OCI-LY7 (cell line): Measurements from ENCODE around the gene G6PD. TPM values are rescaled to one million over a fixed set of nuclear protein-coding genes. Genes with fewer than 3 reads are reported as not detected.

ENCODE experiments used
- BruUV-seq: library from RNA; stranded (reverse); fragments of 400-500 nt; replicated peaks from 2 replicates; lab custom pipeline; 2021; lab: Mats Ljungman, UMichigan
- CTCF ChIA-PET: fragments of 300-600 bp; sonication (Branson Sonifier 250); formaldehyde crosslinking; loops from one replicate; lab custom pipeline; 2022; ENCODE audit warnings: antibody characterized with exemption; ENCODE audit not compliant: unreplicated experiment; lab: Charles Lee
- POLR2A ChIA-PET: fragments of 300-600 bp; sonication (Branson Sonifier 250); formaldehyde crosslinking; loops from one replicate; lab custom pipeline; 2022; ENCODE audit warnings: antibody characterized with exemption; lab: Charles Lee
- DNase-seq: peaks from one replicate; pipeline ENCODE4 v3.0.0-alpha.2; 2015; ENCODE audit warnings: low spot score
- H2AFZ ChIP-seq: fragments of 200-600 bp; sonication (generic), shearing (Covaris generic); 2 replicates; pipeline ENCODE4 v1.6.1; 2014; ENCODE audit warnings: mild to moderate bottlenecking, antibody characterized with exemption, low read length, moderate library complexity
- H3K27ac ChIP-seq: fragments of 200-600 bp; sonication (generic); 2 replicates; pipeline ENCODE4 v1.5.1; 2014; ENCODE audit warnings: mixed run types, low read depth, mild to moderate bottlenecking, moderate library complexity, low read length, inconsistent platforms; ENCODE audit not compliant: poor library complexity, severe bottlenecking
- H3K36me3 ChIP-seq: fragments of 200-600 bp; sonication (generic); 2 replicates; pipeline ENCODE4 v1.6.1; 2014; ENCODE audit warnings: mild to moderate bottlenecking, antibody characterized with exemption, low read length, moderate library complexity, mixed read lengths; ENCODE audit not compliant: insufficient read depth
- H3K4me1 ChIP-seq: fragments of 200-600 bp; sonication (generic); 2 replicates; pipeline ENCODE4 v1.5.1; 2014; ENCODE audit warnings: mild to moderate bottlenecking, low read length; ENCODE audit not compliant: insufficient read depth, poor library complexity, severe bottlenecking
- H3K4me2 ChIP-seq: fragments of 200-600 bp; sonication (generic); 2 replicates; pipeline ENCODE4 v1.6.1; 2014; ENCODE audit warnings: mild to moderate bottlenecking, low read length
- H3K4me3 ChIP-seq: fragments of 200-600 bp; sonication (generic); 2 replicates; pipeline ENCODE4 v1.5.1; 2014; ENCODE audit warnings: mild to moderate bottlenecking, low read depth, low read length; ENCODE audit not compliant: poor library complexity, severe bottlenecking
- H3K79me2 ChIP-seq: fragments of 200-600 bp; sonication (generic); 2 replicates; pipeline ENCODE4 v1.6.1; 2016; ENCODE audit warnings: low read depth, mild to moderate bottlenecking, low read length, moderate library complexity, mixed read lengths; ENCODE audit not compliant: insufficient read depth
- H3K9me2 ChIP-seq: fragments of 200-600 bp; sonication (generic); 2 replicates; pipeline ENCODE4 v1.6.1; 2016; ENCODE audit warnings: mild to moderate bottlenecking, low read length, mixed read lengths; ENCODE audit not compliant: insufficient read depth
- H3K9me3 ChIP-seq: fragments of 200-600 bp; sonication (generic); 2 replicates; pipeline ENCODE4 v1.6.1; 2014; ENCODE audit warnings: mild to moderate bottlenecking, mixed run types, low read length, mixed read lengths
- H4K20me1 ChIP-seq: fragments of 200-600 bp; sonication (generic); 2 replicates; pipeline ENCODE4 v1.6.1; 2014; ENCODE audit warnings: mild to moderate bottlenecking, antibody characterized with exemption, low read length, moderate library complexity, mixed read lengths; ENCODE audit not compliant: insufficient read depth
- CTCF ChIP-seq: fragments of 200-600 bp; sonication (generic); conservative IDR thresholded peaks from 2 replicates; pipeline ENCODE4 v1.5.1; 2014; ENCODE audit warnings: mild to moderate bottlenecking, antibody characterized with exemption, low read length, moderate library complexity, mixed read lengths
- EZH2phosphoT487 ChIP-seq: fragments of 200-600 bp; sonication (generic); IDR thresholded peaks from 2 replicates; pipeline ENCODE4 v1.6.1; 2018; ENCODE audit warnings: low read depth, borderline replicate concordance, mild to moderate bottlenecking, mixed run types, antibody characterized with exemption, low read length, moderate library complexity, mixed read lengths
- intact Hi-C: fragments of 100-400 bp; cut with micrococcal nuclease; formaldehyde crosslinking; loops from one replicate; pipeline ENCODE4 v1.10.0; 2022; ENCODE audit not compliant: unreplicated experiment
- total RNA-seq, 2 experiments: library from RNA; depleted of rRNA in 1 of 2; stranded (reverse); fragments of >200 nt in 1 of 2; shearing (Covaris generic) in 1 of 2; gene quantifications; 2 replicates each; pipeline ENCODE4 v1.2.3, GENCODE V29; 2014 to 2022

Gene G6PD
- total RNA-seq, 2 experiments from 2014 or later, result 21.6 to 40.9 TPM

- ChIA-PET POLR2A (interaction anchor here (0.6 to 1.2 kb wide), 5 partner anchors 12 to 593 kb away, joined by 3 to 4 read pairs (median 3); partner anchors contain the start of gene UBL4A), CTCF (interaction anchor here (0.9 to 1.4 kb wide), 2 partner anchors 12 to 16 kb away, joined by 3 read pairs; no protein-coding TSS in a partner anchor)
- Histone ChIP-seq H3K9me2 (no peaks in the 10 kb centered on the region), H3K4me3 (peak within 1 kb of the TSS; percentile 91), H2AFZ (peak within 1 kb of the TSS; percentile 88), H3K36me3 (no peaks in the 10 kb centered on the region), H4K20me1 (no peaks in the 10 kb centered on the region), H3K4me1 (peaks cover 13% of the 10 kb centered on the region), H3K9me3 (no peaks in the 10 kb centered on the region), H3K4me2 (peak within 1 kb of the TSS; percentile 93), H3K79me2 (no peaks in the 10 kb centered on the region), H3K27ac (no peak within 1 kb of the TSS)
- peak; percentile 89 for DNase-seq
- TF ChIP-seq EZH2phosphoT487, result no peak
- no peak for TF ChIP-seq CTCF
- intact Hi-C loops, result loop anchor here (5.0 kb wide), 1 partner anchor 39 kb away; the partner anchor contains the start of gene LAGE3
- no TSS peak for BruUV-seq
Measured at GRCh38 chrX:154515966-154516655, 30.5 kb downstream of the G6PD start, which contains the start of gene FAM3A. Gene FAM3A (minus strand): TSS chrX:154516232. CDS start chrX:154515772, 460 bp downstream.

GRCh38 chrX:154515090-154515965 is 31.3 kb downstream of the G6PD start:
- Histone ChIP-seq H3K4me2 (peak overlapping the region; percentile 93), H3K4me1 (peaks cover 13% of the 10 kb centered on the region), H3K79me2 (no peaks in the 10 kb centered on the region), H3K27ac (no peak overlapping the region), H3K9me2 (no peaks in the 10 kb centered on the region), H3K4me3 (peak overlapping the region; percentile 91), H4K20me1 (no peaks in the 10 kb centered on the region), H2AFZ (peak overlapping the region; percentile 54; the same call in 1 of the 2 replicates), H3K9me3 (no peaks in the 10 kb centered on the region), H3K36me3 (no peaks in the 10 kb centered on the region)
- ChIA-PET POLR2A (interaction anchor here (0.7 to 1.0 kb wide), 2 partner anchors 86 to 592 kb away, joined by 3 read pairs; partner anchors contain the start of gene ATP6AP1), CTCF (interaction anchor here (0.9 kb wide), 1 partner anchor 15 kb away, joined by 3 read pairs; no protein-coding TSS in a partner anchor)
- BruUV-seq, result no TSS peak
- intact Hi-C loops, result loop anchor here (5.0 kb wide), 1 partner anchor 38 kb away; the partner anchor contains the start of gene LAGE3
- peak; percentile 14 for DNase-seq
- TF ChIP-seq CTCF (no peak), EZH2phosphoT487 (no peak)
